Peyer's patch (tissue), 4 donors: Measurements from ENCODE around the gene ARHGAP5. TPM values are rescaled to one million over a fixed set of nuclear protein-coding genes. Genes with fewer than 3 reads are reported as not detected.

Source experiments
- DNase-seq, 3 donors: peaks; one replicate each; pipeline ENCODE4 v3.0.0-alpha.2; 2017 to 2019
- H3K27ac ChIP-seq, 4 donors: fragments of 200-600 bp; sonication (generic); one replicate each; pipeline ENCODE4 v1.5.1; 2016 to 2019
- H3K27me3 ChIP-seq, 2 donors: fragments of 200-600 bp; sonication (generic); one replicate each; pipeline ENCODE4 v1.5.1; 2019
- H3K36me3 ChIP-seq, 3 donors: fragments of 200-600 bp; sonication (generic); one replicate each; pipeline ENCODE4 v1.5.1; 2016 to 2019
- H3K4me1 ChIP-seq, 4 donors: fragments of 200-600 bp; sonication (generic); one replicate each; pipeline ENCODE4 v1.5.1; 2016 to 2019
- H3K4me3 ChIP-seq, 4 donors: fragments of 200-600 bp; sonication (generic); 1 replicate in 3 of 4; 2 replicates in 1 of 4; pipeline ENCODE4 v1.5.1; 2016 to 2019; ENCODE audit warnings: mild to moderate bottlenecking in 1 of 4
- H3K9me3 ChIP-seq, 4 donors: fragments of 200-600 bp; sonication (generic); one replicate each; pipeline ENCODE4 v1.5.1; 2016 to 2019; ENCODE audit warnings: mild to moderate bottlenecking in 1 of 4
- CTCF ChIP-seq, 6 experiments: fragments of 450-650 bp in 4 of 6; fragments of 200-600 bp in 2 of 6; sonication (generic) in 1 of 6; IDR thresholded peaks; one replicate each; pipeline ENCODE4 v1.5.1; 2017 to 2019; ENCODE audit warnings: antibody characterized with exemption in 6 of 6, mild to moderate bottlenecking in 3 of 6, moderate library complexity in 1 of 6
- POLR2A ChIP-seq, 2 donors: fragments of 450-650 bp; IDR thresholded peaks; one replicate each; pipeline ENCODE4 v1.5.1; 2017; ENCODE audit warnings: antibody characterized with exemption in 2 of 2, mild to moderate bottlenecking in 2 of 2, moderate library complexity in 2 of 2
- total RNA-seq, 4 donors: library from RNA; depleted of rRNA; stranded (reverse); fragments of >200 nt; gene quantifications; one replicate each; pipeline ENCODE4 v1.1.0, GENCODE V29; 2016

The ARHGAP5 gene
- total RNA-seq, 4 donors from 2014 or later, result 113 to 123 (median 115) TPM

- Histone ChIP-seq H3K27ac (no peak overlapping the region), H3K36me3 (peaks cover 0 to 11% (median 0%) of the 10 kb centered on the region in 3 donors), H3K4me3 (no peak overlapping the region), H3K4me1 (peaks cover 0 to 5% (median 0%) of the 10 kb centered on the region in 4 donors), H3K9me3 (no peaks in the 10 kb centered on the region), H3K27me3 (no peaks in the 10 kb centered on the region)
- TF ChIP-seq CTCF (IDR thresholded peaks at IDR 0.05) (no peak), POLR2A (IDR thresholded peaks at IDR 0.05) (no peak)
- no peak for DNase-seq
Observed at GRCh38 chr14:32102968-32103367, 25.9 kb downstream of the ARHGAP5 start.

GRCh38 chr14:32104308-32104707 lies 27.2 kb downstream of the ARHGAP5 start:
- no peak overlapping the region for H3K4me3 ChIP-seq
- TF ChIP-seq POLR2A (IDR thresholded peaks at IDR 0.05), result no peak
- no peak for TF ChIP-seq CTCF (IDR thresholded peaks at IDR 0.05)
- peaks cover 0 to 11% (median 0%) of the 10 kb centered on the region in 3 donors for H3K36me3 ChIP-seq
- no peak for DNase-seq
- H3K27me3 ChIP-seq, result no peaks in the 10 kb centered on the region
- peaks cover 0 to 5% (median 0%) of the 10 kb centered on the region in 4 donors for H3K4me1 ChIP-seq
- H3K27ac ChIP-seq, result no peak overlapping the region
- H3K9me3 ChIP-seq, result no peaks in the 10 kb centered on the region

- TF ChIP-seq CTCF (IDR thresholded peaks at IDR 0.05) (no peak), POLR2A (IDR thresholded peaks at IDR 0.05) (no peak)
- no peaks in the 10 kb centered on the region for H3K9me3 ChIP-seq
- DNase-seq, result no peak
- H3K4me1 ChIP-seq, result peaks cover 0 to 5% (median 0%) of the 10 kb centered on the region in 4 donors
- no peak overlapping the region for H3K27ac ChIP-seq
- H3K4me3 ChIP-seq, result no peak overlapping the region
- no peaks in the 10 kb centered on the region for H3K27me3 ChIP-seq
- peaks cover 0 to 11% (median 0%) of the 10 kb centered on the region in 3 donors for H3K36me3 ChIP-seq
Observed at GRCh38 chr14:32104803-32105202, 27.7 kb downstream of the ARHGAP5 start.

GRCh38 chr14:32109676-32110547 lies 32.8 kb downstream of the ARHGAP5 start:
- no peak overlapping the region for H3K4me3 ChIP-seq
- H3K27ac ChIP-seq, result no peak overlapping the region
- no peaks in the 10 kb centered on the region for H3K9me3 ChIP-seq
- no peaks in the 10 kb centered on the region for H3K4me1 ChIP-seq
- TF ChIP-seq CTCF (IDR thresholded peaks at IDR 0.05), result no peak
- TF ChIP-seq POLR2A (IDR thresholded peaks at IDR 0.05), result no peak
- no peaks in the 10 kb centered on the region for H3K27me3 ChIP-seq
- DNase-seq, result no peak
- no peaks in the 10 kb centered on the region for H3K36me3 ChIP-seq

- Histone ChIP-seq H3K4me3 (no peak overlapping the region), H3K36me3 (no peaks in the 10 kb centered on the region), H3K9me3 (no peaks in the 10 kb centered on the region), H3K27ac (no peak overlapping the region), H3K4me1 (no peaks in the 10 kb centered on the region), H3K27me3 (no peaks in the 10 kb centered on the region)
- TF ChIP-seq CTCF (IDR thresholded peaks at IDR 0.05), result no peak
- DNase-seq, result no peak
Observed at GRCh38 chr14:32110548-32110896, 33.4 kb downstream of the ARHGAP5 start.
